GM23248 (cell line): Measurements from ENCODE around the gene ADGRV1.

Source experiments
- EZH2 ChIP-seq: fragments of 200-600 bp; sonication (generic); IDR thresholded peaks from 2 replicates; pipeline ENCODE4 v1.6.1; 2018; ENCODE audit warnings: antibody characterized with exemption, mild to moderate bottlenecking; ENCODE audit not compliant: insufficient read depth, poor library complexity, severe bottlenecking
- EZH2phosphoT487 ChIP-seq: fragments of 200-600 bp; sonication (generic); IDR thresholded peaks from 2 replicates; pipeline ENCODE4 v1.6.1; 2018; ENCODE audit warnings: antibody characterized with exemption, moderate library complexity, mild to moderate bottlenecking, low read depth; ENCODE audit not compliant: insufficient read depth

DNA sequence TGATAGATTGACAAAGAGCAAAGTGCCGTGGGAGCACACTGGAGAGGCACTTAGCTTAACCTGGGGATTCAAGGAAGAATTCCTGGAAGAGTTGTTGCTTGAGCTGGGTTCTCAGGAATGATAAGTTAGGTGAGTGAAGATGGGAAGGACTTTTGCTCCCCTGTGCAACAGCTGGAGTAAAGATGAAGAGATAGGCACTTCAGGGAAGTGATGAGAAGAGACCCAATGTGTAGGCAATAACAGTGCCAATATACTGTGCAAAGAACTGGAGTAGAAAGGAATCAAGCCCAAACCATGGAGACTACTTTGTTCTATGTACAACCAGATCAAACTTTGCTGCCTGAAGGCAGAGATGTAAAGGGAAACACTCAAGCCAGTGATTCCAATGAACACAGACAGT lies 92.2 kb downstream of the ADGRV1 start:
- TF ChIP-seq EZH2, result no peak
- TF ChIP-seq EZH2phosphoT487, result no peak
